ENCODE measurements around the gene SLC9A9.

Gene SLC9A9

DNA sequence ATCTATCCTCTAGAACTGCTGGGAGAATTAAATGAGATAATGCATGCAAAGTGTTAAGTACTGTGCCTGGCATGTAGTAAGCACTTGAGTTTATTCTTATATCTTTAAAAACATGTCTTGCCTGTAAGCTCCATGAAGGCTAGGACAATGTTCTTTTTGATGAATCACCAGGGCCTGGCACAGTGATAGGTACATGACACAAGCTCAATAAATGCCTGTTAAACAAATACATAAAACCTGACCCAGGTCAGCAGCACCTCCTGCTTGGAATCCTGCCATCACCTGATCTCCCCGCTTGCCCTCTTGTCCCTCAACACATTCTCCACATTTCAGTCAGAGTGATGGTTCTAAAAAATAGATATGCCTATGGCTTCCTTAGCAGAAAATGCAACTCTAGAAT, 541.9 kb downstream of the SLC9A9 start:
- no peak overlapping the region for H3K4me3 ChIP-seq (ENCODE audit: control insufficient read depth in 1 of 7, extremely low read depth in 1 of 7, insufficient read depth in 4 of 7, low read depth in 2 of 7, low read length in 6 of 7)
- H3K27me3 ChIP-seq (replicated peaks in 2 of 5; ENCODE audit: control insufficient read depth in 4 of 5, insufficient read depth in 5 of 5, low read length in 4 of 5): no peaks in the 10 kb centered on the region
- no peaks in the 10 kb centered on the region for H3K36me3 ChIP-seq (ENCODE audit: control insufficient read depth in 4 of 4, insufficient read depth in 4 of 4, low read length in 3 of 4)
- CTCF ChIA-PET: no interaction called here
- peaks cover 0 to 9% (median 2%) of the 10 kb centered on the region in 4 experiments for H3K4me1 ChIP-seq (ENCODE audit: control extremely low read depth in 1 of 4, control insufficient read depth in 4 of 4, insufficient read depth in 4 of 4, low read length in 3 of 4)
- WGBS (ENCODE audit: insufficient coverage): 100% methylated on average over 1 of the region's 1 CpG
- POLR2A ChIA-PET: no interaction called here
- H3K27ac ChIP-seq (ENCODE audit: insufficient read depth in 1 of 2, low read depth in 1 of 2, low read length in 2 of 2, poor library complexity in 1 of 2, severe bottlenecking in 2 of 2): no peak overlapping the region
- H3K9me3 ChIP-seq (ENCODE audit: control extremely low read depth in 1 of 5, control insufficient read depth in 4 of 5, insufficient read depth in 2 of 5, low read depth in 1 of 5, low read length in 4 of 5): no peaks in the 10 kb centered on the region
- no peak for DNase-seq

DNA sequence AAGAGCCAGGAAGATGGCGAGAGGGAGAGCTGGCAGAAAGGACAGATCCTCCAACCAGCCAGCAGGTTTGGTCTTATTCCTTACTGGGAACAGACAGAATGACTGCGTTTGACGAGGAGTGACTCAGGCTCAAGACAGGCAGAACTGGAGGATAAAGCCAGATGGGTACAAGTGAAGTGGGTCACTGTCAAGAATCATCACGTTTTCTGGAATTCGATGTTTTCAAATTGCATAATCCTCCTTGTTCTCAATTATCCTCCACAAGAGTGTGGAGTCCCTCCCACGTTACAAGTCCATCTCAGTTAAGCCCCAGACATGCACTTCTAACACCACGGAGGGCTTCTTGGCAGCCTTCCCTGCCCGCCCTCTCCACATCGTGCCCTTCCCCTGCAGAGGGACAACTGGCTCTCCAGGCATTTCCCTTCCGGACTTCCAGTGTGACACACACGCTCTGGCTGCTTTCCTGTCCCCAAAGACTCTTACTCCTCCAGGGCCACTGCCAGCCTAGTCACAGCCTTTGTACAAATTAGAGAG, 545.6 kb downstream of the SLC9A9 start:
- WGBS (ENCODE audit: insufficient coverage): 74% methylated on average over 11 of the region's 11 CpGs
- peak in 2 of 3 donors; percentile 7 to 17 for DNase-seq
- Histone ChIP-seq H3K27ac (ENCODE audit: insufficient read depth in 1 of 2, low read depth in 1 of 2, low read length in 2 of 2, poor library complexity in 1 of 2, severe bottlenecking in 2 of 2) (no peak overlapping the region), H3K36me3 (ENCODE audit: control insufficient read depth in 4 of 4, insufficient read depth in 4 of 4, low read length in 3 of 4) (no peaks in the 10 kb centered on the region), H3K4me1 (ENCODE audit: control extremely low read depth in 1 of 4, control insufficient read depth in 4 of 4, insufficient read depth in 4 of 4, low read length in 3 of 4) (peaks cover 0 to 15% (median 10%) of the 10 kb centered on the region in 4 experiments), H3K27me3 (replicated peaks in 2 of 5; ENCODE audit: control insufficient read depth in 4 of 5, insufficient read depth in 5 of 5, low read length in 4 of 5) (no peaks in the 10 kb centered on the region), H3K9me3 (ENCODE audit: control extremely low read depth in 1 of 5, control insufficient read depth in 4 of 5, insufficient read depth in 2 of 5, low read depth in 1 of 5, low read length in 4 of 5) (no peaks in the 10 kb centered on the region), H3K4me3 (ENCODE audit: control insufficient read depth in 1 of 7, extremely low read depth in 1 of 7, insufficient read depth in 4 of 7, low read depth in 2 of 7, low read length in 6 of 7) (no peak overlapping the region)
- POLR2A ChIA-PET: no interaction called here
- CTCF ChIA-PET: no interaction called here

DNA sequence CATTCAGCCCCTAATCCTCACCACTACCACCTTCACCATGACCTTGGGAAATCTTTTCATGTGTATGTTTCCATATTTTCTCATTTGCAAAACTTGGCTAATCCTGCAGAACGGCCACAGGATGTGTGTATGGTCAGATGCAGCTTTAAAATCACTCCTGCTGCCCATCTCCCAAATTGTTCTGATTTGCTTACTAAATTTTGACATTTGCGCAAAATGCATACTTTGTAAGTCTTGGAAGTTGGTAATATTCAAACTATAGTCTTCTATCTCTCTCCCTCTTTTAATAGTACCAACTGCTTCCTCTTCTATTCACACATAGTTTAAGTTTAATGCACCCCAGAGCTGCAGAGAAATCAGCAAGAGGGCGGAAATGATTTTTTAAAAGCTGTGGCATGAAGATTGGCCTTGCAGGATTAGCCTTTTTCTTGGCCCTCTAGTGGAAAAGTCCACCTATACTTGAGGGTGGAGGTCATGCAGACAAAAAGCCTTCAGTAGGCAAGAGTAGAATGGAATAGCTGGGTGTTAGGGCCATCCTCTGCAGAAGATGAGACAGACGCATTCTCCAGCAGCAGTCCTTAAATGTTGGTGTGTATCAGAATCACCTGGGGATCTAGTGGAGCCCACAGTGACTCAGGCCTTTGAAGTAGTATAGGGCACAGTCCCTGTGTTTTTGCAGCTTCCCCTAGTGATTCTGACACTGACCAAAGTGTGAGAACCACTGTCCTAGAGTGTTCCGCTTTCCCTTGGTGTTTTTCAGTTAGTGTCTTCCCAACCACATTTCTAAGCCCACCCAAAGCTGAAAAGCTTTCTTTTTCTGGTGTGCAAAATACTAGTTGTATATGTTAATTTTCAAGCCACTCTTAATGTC, 547.0 kb downstream of the SLC9A9 start:
- Histone ChIP-seq H3K27me3 (replicated peaks in 2 of 5; ENCODE audit: control insufficient read depth in 4 of 5, insufficient read depth in 5 of 5, low read length in 4 of 5) (no peaks in the 10 kb centered on the region), H3K4me3 (ENCODE audit: control insufficient read depth in 1 of 7, extremely low read depth in 1 of 7, insufficient read depth in 4 of 7, low read depth in 2 of 7, low read length in 6 of 7) (no peak overlapping the region), H3K9me3 (ENCODE audit: control extremely low read depth in 1 of 5, control insufficient read depth in 4 of 5, insufficient read depth in 2 of 5, low read depth in 1 of 5, low read length in 4 of 5) (no peaks in the 10 kb centered on the region), H3K4me1 (ENCODE audit: control extremely low read depth in 1 of 4, control insufficient read depth in 4 of 4, insufficient read depth in 4 of 4, low read length in 3 of 4) (peaks cover 0 to 15% (median 10%) of the 10 kb centered on the region in 4 experiments), H3K36me3 (ENCODE audit: control insufficient read depth in 4 of 4, insufficient read depth in 4 of 4, low read length in 3 of 4) (no peaks in the 10 kb centered on the region), H3K27ac (ENCODE audit: insufficient read depth in 1 of 2, low read depth in 1 of 2, low read length in 2 of 2, poor library complexity in 1 of 2, severe bottlenecking in 2 of 2) (no peak overlapping the region)
- CTCF ChIA-PET: no interaction called here
- peak in 1 of 3 donors; percentile 21 for DNase-seq
- 100% methylated on average over 3 of the region's 5 CpGs for WGBS (ENCODE audit: insufficient coverage)
- POLR2A ChIA-PET: no interaction called here

DNA sequence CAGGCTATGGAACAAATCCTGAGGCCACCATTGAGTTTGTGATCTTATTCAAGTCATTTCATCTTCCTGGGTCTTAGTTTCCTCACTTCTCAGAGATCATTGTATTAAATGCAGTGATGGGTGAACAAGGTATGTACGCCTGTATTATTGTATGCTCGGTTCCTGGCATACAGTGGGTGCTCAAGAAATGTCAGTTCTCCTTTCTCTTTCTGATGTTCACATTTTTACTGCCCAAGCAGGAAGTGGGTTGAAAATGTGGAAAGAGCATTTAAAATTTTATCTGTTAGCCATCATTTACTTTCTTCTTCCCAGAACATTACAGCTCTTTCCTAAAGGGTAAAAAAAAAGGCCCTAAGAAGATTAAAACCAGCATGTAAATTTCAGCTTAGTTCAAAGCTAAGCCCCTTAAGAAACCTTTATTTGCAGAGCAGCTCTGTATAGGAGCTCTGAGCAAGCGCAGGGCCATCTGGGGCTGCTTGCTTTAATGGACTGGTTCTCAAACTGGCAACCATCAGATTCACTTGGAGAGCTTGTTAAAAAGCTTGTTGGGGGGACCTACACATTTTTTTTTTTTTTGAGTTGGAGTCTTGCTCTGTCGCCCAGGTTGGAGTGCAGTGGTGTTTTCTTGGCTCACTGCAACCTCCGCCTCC, 549.3 kb downstream of the SLC9A9 start:
- H3K36me3 ChIP-seq (ENCODE audit: control insufficient read depth in 4 of 4, insufficient read depth in 4 of 4, low read length in 3 of 4): no peaks in the 10 kb centered on the region
- H3K9me3 ChIP-seq (ENCODE audit: control extremely low read depth in 1 of 5, control insufficient read depth in 4 of 5, insufficient read depth in 2 of 5, low read depth in 1 of 5, low read length in 4 of 5): no peaks in the 10 kb centered on the region
- ChIA-PET POLR2A (no interaction called here), CTCF (interaction anchor here (0.7 to 1.0 kb wide), 2 partner anchors 9 to 93 kb away, joined by 4 read pairs; no protein-coding TSS in a partner anchor)
- peak in 1 of 3 donors; percentile 16 for DNase-seq
- H3K27ac ChIP-seq (ENCODE audit: insufficient read depth in 1 of 2, low read depth in 1 of 2, low read length in 2 of 2, poor library complexity in 1 of 2, severe bottlenecking in 2 of 2): no peak overlapping the region
- WGBS (ENCODE audit: insufficient coverage): 90% methylated on average over 4 of the region's 5 CpGs
- H3K4me3 ChIP-seq (ENCODE audit: control insufficient read depth in 1 of 7, extremely low read depth in 1 of 7, insufficient read depth in 4 of 7, low read depth in 2 of 7, low read length in 6 of 7): no peak overlapping the region
- H3K4me1 ChIP-seq (ENCODE audit: control extremely low read depth in 1 of 4, control insufficient read depth in 4 of 4, insufficient read depth in 4 of 4, low read length in 3 of 4): peaks cover 0 to 21% (median 12%) of the 10 kb centered on the region in 4 experiments
- H3K27me3 ChIP-seq (replicated peaks in 2 of 5; ENCODE audit: control insufficient read depth in 4 of 5, insufficient read depth in 5 of 5, low read length in 4 of 5): no peaks in the 10 kb centered on the region

DNA sequence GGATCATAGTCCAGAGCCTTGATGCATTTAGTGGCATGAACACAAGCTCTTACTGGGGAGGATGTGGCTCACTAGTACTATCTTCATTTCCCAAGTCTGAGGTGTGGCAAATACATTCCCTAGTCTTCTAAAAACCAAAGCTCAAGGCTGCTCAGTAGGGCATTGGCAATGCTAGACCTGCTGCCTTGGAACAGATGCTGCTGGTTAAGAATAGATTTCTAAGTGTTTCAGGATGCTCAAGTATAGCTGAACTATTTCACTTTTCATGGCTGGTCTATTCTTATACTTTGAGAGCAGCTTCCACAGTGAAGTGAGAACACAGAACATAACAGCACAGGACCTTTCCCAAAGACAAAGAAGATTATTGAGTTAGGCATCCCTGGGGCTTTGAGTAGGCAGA, 549.9 kb downstream of the SLC9A9 start:
- H3K9me3 ChIP-seq (ENCODE audit: control extremely low read depth in 1 of 5, control insufficient read depth in 4 of 5, insufficient read depth in 2 of 5, low read depth in 1 of 5, low read length in 4 of 5): no peaks in the 10 kb centered on the region
- H3K27me3 ChIP-seq (replicated peaks in 2 of 5; ENCODE audit: control insufficient read depth in 4 of 5, insufficient read depth in 5 of 5, low read length in 4 of 5): no peaks in the 10 kb centered on the region
- DNase-seq: no peak
- no peak overlapping the region for H3K4me3 ChIP-seq (ENCODE audit: control insufficient read depth in 1 of 7, extremely low read depth in 1 of 7, insufficient read depth in 4 of 7, low read depth in 2 of 7, low read length in 6 of 7)
- H3K4me1 ChIP-seq (ENCODE audit: control extremely low read depth in 1 of 4, control insufficient read depth in 4 of 4, insufficient read depth in 4 of 4, low read length in 3 of 4): peaks cover 0 to 21% (median 12%) of the 10 kb centered on the region in 4 experiments
- H3K27ac ChIP-seq (ENCODE audit: insufficient read depth in 1 of 2, low read depth in 1 of 2, low read length in 2 of 2, poor library complexity in 1 of 2, severe bottlenecking in 2 of 2): no peak overlapping the region
- ChIA-PET POLR2A (no interaction called here), CTCF (interaction anchor here (1.0 kb wide), 1 partner anchor 10 kb away, joined by 4 read pairs; no protein-coding TSS in a partner anchor)
- H3K36me3 ChIP-seq (ENCODE audit: control insufficient read depth in 4 of 4, insufficient read depth in 4 of 4, low read length in 3 of 4): no peaks in the 10 kb centered on the region

DNA sequence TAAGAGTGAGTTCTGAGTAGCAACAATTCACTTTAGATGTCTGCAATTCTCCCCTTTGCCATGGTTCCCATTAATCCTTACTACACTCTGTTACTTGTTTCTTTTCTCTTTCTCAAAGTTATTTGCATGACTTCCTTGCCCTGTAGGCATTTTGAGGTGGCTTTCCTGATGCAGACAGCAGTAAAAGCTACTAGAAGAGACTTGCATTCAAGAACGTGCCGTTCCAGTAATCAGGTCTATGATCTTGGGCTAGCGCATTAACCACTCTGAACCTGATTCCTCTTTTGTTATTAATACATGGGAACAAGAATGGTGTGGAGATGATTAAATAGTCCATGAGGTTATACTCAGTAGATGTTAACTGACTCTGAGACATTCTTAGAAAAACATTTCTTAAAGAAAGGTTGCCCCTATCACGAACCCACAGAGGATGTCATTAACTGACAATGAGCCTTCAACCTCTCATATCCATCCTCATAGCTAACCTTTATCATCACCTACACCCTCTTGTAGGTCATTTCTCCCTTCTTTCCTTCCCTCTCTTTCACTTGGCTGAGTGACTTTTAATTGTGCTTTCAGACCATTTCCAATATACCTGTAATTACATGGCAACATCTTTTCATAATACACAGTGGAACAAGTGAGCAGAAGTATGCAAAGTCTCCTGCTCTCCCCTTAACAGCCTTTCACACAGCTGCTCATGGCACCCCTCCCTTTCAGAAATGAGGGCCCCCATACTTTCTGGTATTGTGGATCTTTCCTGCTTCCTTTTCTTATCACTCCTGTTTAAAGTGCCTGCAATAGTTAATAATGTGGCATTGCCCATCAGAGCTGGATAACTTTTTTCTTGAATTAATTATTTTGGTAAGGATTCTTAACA, 552.8 kb downstream of the SLC9A9 start:
- CTCF ChIA-PET: interaction anchor here (1.2 kb wide), 1 partner anchor 56 kb away, joined by 4 read pairs; no protein-coding TSS in a partner anchor
- POLR2A ChIA-PET: no interaction called here
- no peaks in the 10 kb centered on the region for H3K9me3 ChIP-seq (ENCODE audit: control extremely low read depth in 1 of 5, control insufficient read depth in 4 of 5, insufficient read depth in 2 of 5, low read depth in 1 of 5, low read length in 4 of 5)
- no peaks in the 10 kb centered on the region for H3K27me3 ChIP-seq (replicated peaks in 2 of 5; ENCODE audit: control insufficient read depth in 4 of 5, insufficient read depth in 5 of 5, low read length in 4 of 5)
- H3K36me3 ChIP-seq (ENCODE audit: control insufficient read depth in 4 of 4, insufficient read depth in 4 of 4, low read length in 3 of 4): no peaks in the 10 kb centered on the region
- no peak overlapping the region for H3K27ac ChIP-seq (ENCODE audit: insufficient read depth in 1 of 2, low read depth in 1 of 2, low read length in 2 of 2, poor library complexity in 1 of 2, severe bottlenecking in 2 of 2)
- DNase-seq: no peak
- peaks cover 0 to 18% (median 6%) of the 10 kb centered on the region in 4 experiments for H3K4me1 ChIP-seq (ENCODE audit: control extremely low read depth in 1 of 4, control insufficient read depth in 4 of 4, insufficient read depth in 4 of 4, low read length in 3 of 4)
- WGBS (ENCODE audit: insufficient coverage): 93% methylated on average over 4 of the region's 4 CpGs
- H3K4me3 ChIP-seq (ENCODE audit: control insufficient read depth in 1 of 7, extremely low read depth in 1 of 7, insufficient read depth in 4 of 7, low read depth in 2 of 7, low read length in 6 of 7): no peak overlapping the region

Measured in common myeloid progenitor, CD34-positive (primary cell).